ENCODE results near the gene FHIP1B.

The FHIP1B gene

DNA sequence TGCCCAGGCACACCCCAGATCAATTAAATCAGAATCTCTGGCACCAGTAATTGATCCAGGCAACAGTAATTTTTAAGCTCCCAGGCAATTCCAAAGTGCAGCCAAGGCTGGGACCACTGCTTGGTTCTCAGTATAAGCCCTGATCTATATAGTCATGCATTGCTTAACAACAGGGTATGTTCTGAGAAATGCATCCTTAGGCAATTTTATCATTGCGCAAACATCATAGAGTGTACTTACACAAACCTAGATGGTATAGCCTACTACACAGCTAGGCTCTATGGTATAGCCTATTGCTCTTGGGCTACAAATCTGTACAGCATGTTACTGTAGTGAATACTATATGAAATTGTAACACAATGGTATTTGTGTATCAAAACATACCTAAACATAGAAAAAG lies 29.7 kb downstream of the FHIP1B start:
- no peak overlapping the region for H3K27ac Mint-ChIP-seq
- TF ChIP-seq, protein P1, sequence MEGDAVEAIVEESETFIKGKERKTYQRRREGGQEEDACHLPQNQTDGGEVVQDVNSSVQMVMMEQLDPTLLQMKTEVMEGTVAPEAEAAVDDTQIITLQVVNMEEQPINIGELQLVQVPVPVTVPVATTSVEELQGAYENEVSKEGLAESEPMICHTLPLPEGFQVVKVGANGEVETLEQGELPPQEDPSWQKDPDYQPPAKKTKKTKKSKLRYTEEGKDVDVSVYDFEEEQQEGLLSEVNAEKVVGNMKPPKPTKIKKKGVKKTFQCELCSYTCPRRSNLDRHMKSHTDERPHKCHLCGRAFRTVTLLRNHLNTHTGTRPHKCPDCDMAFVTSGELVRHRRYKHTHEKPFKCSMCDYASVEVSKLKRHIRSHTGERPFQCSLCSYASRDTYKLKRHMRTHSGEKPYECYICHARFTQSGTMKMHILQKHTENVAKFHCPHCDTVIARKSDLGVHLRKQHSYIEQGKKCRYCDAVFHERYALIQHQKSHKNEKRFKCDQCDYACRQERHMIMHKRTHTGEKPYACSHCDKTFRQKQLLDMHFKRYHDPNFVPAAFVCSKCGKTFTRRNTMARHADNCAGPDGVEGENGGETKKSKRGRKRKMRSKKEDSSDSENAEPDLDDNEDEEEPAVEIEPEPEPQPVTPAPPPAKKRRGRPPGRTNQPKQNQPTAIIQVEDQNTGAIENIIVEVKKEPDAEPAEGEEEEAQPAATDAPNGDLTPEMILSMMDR (IDR thresholded peaks at IDR 0.05; ENCODE audit: unreplicated experiment in 3 of 3): no peak
- H3K27me3 Mint-ChIP-seq (ENCODE audit: low read depth): no peaks in the 10 kb centered on the region
- no peak overlapping the region for H3K4me3 Mint-ChIP-seq
- H3K9me3 Mint-ChIP-seq: no peaks in the 10 kb centered on the region
- no peaks in the 10 kb centered on the region for H3K4me1 Mint-ChIP-seq
- H3K36me3 Mint-ChIP-seq (ENCODE audit: low read depth): peaks cover 23% of the 10 kb centered on the region

DNA sequence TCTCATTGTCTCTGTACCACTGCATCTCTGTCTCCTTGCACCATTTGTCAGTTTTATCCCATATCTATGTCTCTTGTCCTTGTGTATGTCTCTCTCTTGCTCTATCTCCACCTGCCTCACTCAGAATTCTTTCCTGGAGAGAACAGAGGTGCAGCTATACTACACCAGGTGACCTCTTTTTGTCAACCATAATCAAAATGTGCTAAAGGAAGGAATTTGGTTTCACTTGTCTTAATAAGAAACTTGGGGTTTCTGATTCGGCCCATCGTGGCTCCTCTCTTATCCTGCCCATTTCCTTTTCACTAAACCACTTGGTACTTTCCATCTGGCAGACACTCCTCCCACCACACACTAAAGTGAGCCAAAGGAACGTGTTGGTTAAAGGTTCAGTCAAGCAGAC lies 31.1 kb downstream of the FHIP1B start:
- Mint-ChIP-seq H3K27me3 (ENCODE audit: low read depth) (no peaks in the 10 kb centered on the region), H3K36me3 (ENCODE audit: low read depth) (peaks cover 16% of the 10 kb centered on the region), H3K4me3 (no peak overlapping the region), H3K9me3 (no peaks in the 10 kb centered on the region), H3K27ac (no peak overlapping the region), H3K4me1 (no peaks in the 10 kb centered on the region)
- TF ChIP-seq, protein P1 (IDR thresholded peaks at IDR 0.05; ENCODE audit: unreplicated experiment in 3 of 3): no peak

DNA sequence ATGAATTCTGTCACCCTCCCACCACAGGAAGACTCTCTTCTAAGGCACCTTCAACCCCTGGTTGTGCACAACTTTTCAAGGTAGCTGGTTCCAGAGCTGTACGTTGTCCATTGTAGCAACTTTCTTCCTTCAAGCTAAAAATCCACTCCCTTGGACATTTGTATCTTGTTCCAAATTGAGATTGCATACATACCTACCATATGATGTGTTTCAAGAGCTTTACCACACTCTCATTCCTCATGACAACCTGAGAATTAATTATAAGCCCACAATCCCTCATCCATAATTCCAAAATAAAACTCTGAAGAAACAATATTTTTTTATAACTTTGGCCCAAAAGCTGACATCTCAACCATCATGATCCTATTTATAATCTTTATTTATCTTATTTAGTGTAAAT lies 32.4 kb downstream of the FHIP1B start:
- no peaks in the 10 kb centered on the region for H3K9me3 Mint-ChIP-seq
- peaks cover 16% of the 10 kb centered on the region for H3K36me3 Mint-ChIP-seq (ENCODE audit: low read depth)
- no peak overlapping the region for H3K27ac Mint-ChIP-seq
- H3K4me3 Mint-ChIP-seq: no peak overlapping the region
- TF ChIP-seq, protein P1 (IDR thresholded peaks at IDR 0.05; ENCODE audit: unreplicated experiment in 3 of 3): no peak
- H3K4me1 Mint-ChIP-seq: no peaks in the 10 kb centered on the region
- no peaks in the 10 kb centered on the region for H3K27me3 Mint-ChIP-seq (ENCODE audit: low read depth)

DNA sequence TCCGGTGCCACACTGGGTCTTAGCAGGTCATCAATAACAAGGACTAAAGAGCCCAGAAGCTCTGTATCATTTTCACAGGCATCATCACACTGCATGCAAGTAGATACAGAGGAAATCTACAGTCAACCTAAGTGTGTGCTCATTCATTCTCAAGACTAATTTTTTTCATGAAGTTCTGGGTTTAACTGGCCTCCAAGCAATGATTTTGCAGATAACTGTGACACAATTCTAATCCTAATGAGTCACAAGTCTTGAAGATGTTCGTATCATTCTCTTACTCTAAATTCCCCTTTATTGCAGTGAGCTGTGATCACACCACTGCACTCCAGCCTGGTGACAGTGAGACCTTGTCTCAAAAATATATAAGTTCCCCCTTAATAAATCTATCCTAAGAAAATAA lies 33.0 kb downstream of the FHIP1B start:
- H3K36me3 Mint-ChIP-seq (ENCODE audit: low read depth): peaks cover 16% of the 10 kb centered on the region

DNA sequence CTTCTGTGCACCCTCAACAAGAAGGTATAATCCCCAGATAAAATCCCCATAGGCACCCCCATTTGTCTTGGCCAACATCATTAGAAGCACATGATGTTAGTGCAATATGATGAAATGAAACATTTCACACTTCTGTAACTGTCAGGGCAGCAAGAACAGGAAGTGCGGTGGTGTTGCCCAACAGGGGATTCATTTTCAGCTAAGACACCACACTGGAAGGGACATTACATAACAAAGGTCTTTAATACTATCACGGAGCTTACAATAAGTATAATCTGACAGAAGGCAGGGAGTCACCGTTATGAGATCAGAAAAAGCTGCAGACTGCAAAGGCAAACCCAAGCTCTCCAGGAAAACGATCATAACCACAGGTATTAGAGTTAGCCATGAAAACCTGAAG lies 33.5 kb downstream of the FHIP1B start:
- Mint-ChIP-seq H3K27ac (no peak overlapping the region), H3K36me3 (ENCODE audit: low read depth) (peaks cover 16% of the 10 kb centered on the region), H3K4me1 (no peaks in the 10 kb centered on the region), H3K4me3 (no peak overlapping the region), H3K27me3 (ENCODE audit: low read depth) (no peaks in the 10 kb centered on the region), H3K9me3 (no peaks in the 10 kb centered on the region)
- TF ChIP-seq, protein P1 (IDR thresholded peaks at IDR 0.05; ENCODE audit: unreplicated experiment in 3 of 3): no peak

More for the DNA sequence above, 33.0 kb downstream of the FHIP1B start:
- H3K4me1 Mint-ChIP-seq: no peaks in the 10 kb centered on the region
- H3K27me3 Mint-ChIP-seq (ENCODE audit: low read depth): no peaks in the 10 kb centered on the region
- H3K9me3 Mint-ChIP-seq: no peaks in the 10 kb centered on the region
- H3K4me3 Mint-ChIP-seq: no peak overlapping the region
- H3K27ac Mint-ChIP-seq: no peak overlapping the region
- TF ChIP-seq, protein P1 (IDR thresholded peaks at IDR 0.05; ENCODE audit: unreplicated experiment in 3 of 3): no peak

DNA sequence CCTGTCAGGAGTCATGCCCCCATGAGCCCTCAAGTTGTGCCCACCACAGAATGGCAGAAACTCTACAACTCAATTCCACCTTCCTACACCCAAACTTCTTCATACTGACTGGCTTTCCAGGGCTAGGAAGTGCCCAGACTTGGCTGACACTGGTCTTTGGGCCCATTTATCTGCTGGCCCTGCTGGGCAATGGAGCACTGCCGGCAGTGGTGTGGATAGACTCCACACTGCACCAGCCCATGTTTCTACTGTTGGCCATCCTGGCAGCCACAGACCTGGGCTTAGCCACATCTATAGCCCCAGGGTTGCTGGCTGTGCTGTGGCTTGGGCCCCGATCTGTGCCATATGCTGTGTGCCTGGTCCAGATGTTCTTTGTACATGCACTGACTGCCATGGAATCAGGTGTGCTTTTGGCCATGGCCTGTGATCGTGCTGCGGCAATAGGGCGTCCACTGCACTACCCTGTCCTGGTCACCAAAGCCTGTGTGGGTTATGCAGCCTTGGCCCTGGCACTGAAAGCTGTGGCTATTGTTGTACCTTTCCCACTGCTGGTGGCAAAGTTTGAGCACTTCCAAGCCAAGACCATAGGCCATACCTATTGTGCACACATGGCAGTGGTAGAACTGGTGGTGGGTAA lies 35.1 kb downstream of the FHIP1B start, which contains the start of gene OR52W1:
OR52W1 (plus strand) TSS at position 51 of the 637 bp plus-strand sequence; CDS start at position 51, 0 bp downstream.
- Mint-ChIP-seq H3K4me1 (no peaks in the 10 kb centered on the region), H3K9me3 (no peaks in the 10 kb centered on the region), H3K4me3 (no peak within 1 kb of the TSS), H3K27me3 (ENCODE audit: low read depth) (no peaks in the 10 kb centered on the region), H3K27ac (no peak within 1 kb of the TSS), H3K36me3 (ENCODE audit: low read depth) (peaks cover 10% of the 10 kb centered on the region)
- TF ChIP-seq, protein P1 (IDR thresholded peaks at IDR 0.05; ENCODE audit: unreplicated experiment in 3 of 3): no peak

Data from nephron (organoid).